Measurements from ENCODE around the gene ARID1B. TPM values are rescaled to one million over a fixed set of nuclear protein-coding genes. Genes with fewer than 3 reads are reported as not detected.
A peak's percentile ranks its signal among the peaks of the same experiment; 100 is the strongest.

The ARID1B gene
- total and polyA plus RNA-seq, 7 donors: 8.4 to 115 (median 69.6) TPM

DNA sequence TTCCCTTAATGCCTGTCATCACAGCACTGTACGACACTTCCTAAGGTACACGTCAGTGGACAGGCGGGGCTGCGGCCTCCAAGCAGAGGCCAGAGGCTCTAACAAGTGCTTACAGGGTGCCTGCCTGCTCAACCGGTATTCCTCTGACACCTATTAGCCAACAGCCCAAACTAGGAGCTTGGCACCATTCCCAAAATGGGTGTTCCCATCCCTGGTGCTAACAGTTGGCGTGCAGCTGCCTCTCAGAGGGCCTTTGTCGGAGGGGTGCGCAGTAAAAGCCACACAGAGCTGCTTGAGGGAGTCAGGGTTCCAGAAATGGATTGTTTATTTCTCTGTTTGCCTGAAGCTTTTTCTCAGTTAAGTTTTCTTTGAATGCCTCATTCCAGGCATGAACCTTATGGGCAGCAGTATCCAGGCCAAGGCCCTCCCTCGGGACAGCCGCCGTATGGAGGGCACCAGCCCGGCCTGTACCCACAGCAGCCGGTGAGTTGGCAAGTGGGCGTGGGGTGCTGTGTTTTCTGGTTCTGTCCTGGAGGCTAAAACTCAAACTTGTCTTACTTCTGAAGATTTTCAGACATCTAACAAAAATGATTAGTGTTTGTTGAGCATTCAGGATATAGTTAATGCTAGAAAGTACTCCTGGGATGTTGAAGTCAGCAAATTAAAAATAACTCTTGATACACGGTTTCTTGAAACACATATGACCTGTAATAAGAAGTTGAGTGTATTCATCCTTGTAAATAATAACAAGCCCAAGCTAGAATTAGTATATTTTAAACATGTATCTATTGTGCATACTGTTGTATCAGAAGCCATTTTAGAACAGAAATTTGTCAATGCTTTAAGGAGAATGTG is 421.5 kb downstream of the ARID1B start:
- H3K4me1 ChIP-seq: peaks cover 0 to 12% (median 8%) of the 10 kb centered on the region in 4 donors
- intact Hi-C loops (cut with DNase I): no loop called here
- peaks cover 19 to 62% (median 37%) of the 10 kb centered on the region in 4 donors for H3K36me3 ChIP-seq
- no peaks in the 10 kb centered on the region for H3K27me3 ChIP-seq
- DNase-seq: peak; percentile 82
- WGBS, 2 donors: 16 to 65% methylated on average over 15 of the region's 15 CpGs
- no peak overlapping the region for H3K4me3 ChIP-seq
- H3K9me3 ChIP-seq: no peaks in the 10 kb centered on the region
- TF ChIP-seq, protein P1, sequence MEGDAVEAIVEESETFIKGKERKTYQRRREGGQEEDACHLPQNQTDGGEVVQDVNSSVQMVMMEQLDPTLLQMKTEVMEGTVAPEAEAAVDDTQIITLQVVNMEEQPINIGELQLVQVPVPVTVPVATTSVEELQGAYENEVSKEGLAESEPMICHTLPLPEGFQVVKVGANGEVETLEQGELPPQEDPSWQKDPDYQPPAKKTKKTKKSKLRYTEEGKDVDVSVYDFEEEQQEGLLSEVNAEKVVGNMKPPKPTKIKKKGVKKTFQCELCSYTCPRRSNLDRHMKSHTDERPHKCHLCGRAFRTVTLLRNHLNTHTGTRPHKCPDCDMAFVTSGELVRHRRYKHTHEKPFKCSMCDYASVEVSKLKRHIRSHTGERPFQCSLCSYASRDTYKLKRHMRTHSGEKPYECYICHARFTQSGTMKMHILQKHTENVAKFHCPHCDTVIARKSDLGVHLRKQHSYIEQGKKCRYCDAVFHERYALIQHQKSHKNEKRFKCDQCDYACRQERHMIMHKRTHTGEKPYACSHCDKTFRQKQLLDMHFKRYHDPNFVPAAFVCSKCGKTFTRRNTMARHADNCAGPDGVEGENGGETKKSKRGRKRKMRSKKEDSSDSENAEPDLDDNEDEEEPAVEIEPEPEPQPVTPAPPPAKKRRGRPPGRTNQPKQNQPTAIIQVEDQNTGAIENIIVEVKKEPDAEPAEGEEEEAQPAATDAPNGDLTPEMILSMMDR (IDR thresholded peaks at IDR 0.05): no peak
- TF ChIP-seq POLR2AphosphoS5 (IDR thresholded peaks at IDR 0.05) (peak in 1 of 4 donors; percentile 22), EP300 (IDR thresholded peaks at IDR 0.05) (no peak), POLR2A (IDR thresholded peaks at IDR 0.05) (no peak)
- H3K27ac ChIP-seq: peak overlapping the region; percentile 34 to 72 (median 51)

DNA sequence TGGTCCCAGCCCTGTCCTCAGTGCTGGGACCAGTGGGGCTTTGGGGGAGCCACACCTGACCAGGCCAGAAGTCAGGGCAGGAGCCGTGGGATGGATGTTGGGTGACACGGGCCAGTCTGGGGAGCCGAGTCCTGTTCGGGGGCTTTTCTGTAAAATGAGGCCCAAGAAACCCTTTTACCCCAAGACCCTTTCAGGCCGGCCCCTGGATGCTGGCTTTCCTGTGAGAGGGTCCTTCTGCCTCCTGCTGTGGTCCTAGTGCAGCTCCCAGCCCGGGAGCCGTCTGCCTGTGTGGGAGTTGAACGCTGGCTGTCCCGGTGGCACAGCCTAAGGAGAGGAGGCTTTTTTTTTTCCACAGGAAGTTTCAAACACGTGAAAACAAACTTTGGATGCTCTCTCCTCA is 422.9 kb downstream of the ARID1B start:
- peaks cover 19 to 73% (median 41%) of the 10 kb centered on the region in 4 donors for H3K36me3 ChIP-seq
- no peak overlapping the region for H3K27ac ChIP-seq
- H3K27me3 ChIP-seq: no peaks in the 10 kb centered on the region
- DNase-seq: no peak
- H3K4me1 ChIP-seq: peaks cover 0 to 12% (median 8%) of the 10 kb centered on the region in 4 donors
- TF ChIP-seq, protein P1 (IDR thresholded peaks at IDR 0.05): no peak
- no peak for TF ChIP-seq POLR2AphosphoS5 (IDR thresholded peaks at IDR 0.05)
- TF ChIP-seq EP300 (IDR thresholded peaks at IDR 0.05): no peak
- TF ChIP-seq POLR2A (IDR thresholded peaks at IDR 0.05): no peak
- intact Hi-C loops (cut with DNase I): no loop called here
- 92 to 95% methylated on average over 10 of the region's 10 CpGs for WGBS, 2 donors
- H3K9me3 ChIP-seq: no peaks in the 10 kb centered on the region
- H3K4me3 ChIP-seq: no peak overlapping the region

DNA sequence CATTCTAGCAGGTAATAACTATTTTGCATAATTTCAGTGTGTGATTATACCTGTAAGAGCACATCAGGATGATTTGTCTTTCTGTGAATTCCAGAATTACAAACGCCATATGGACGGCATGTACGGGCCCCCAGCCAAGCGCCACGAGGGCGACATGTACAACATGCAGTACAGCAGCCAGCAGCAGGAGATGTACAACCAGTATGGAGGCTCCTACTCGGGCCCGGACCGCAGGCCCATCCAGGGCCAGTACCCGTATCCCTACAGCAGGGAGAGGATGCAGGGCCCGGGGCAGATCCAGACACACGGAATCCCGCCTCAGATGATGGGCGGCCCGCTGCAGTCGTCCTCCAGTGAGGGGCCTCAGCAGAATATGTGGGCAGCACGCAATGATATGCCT is 423.4 kb downstream of the ARID1B start:
- peaks cover 19 to 73% (median 43%) of the 10 kb centered on the region in 4 donors for H3K36me3 ChIP-seq
- no peaks in the 10 kb centered on the region for H3K9me3 ChIP-seq
- no peak overlapping the region for H3K27ac ChIP-seq
- H3K4me3 ChIP-seq: no peak overlapping the region
- peaks cover 0 to 12% (median 8%) of the 10 kb centered on the region in 4 donors for H3K4me1 ChIP-seq
- no peaks in the 10 kb centered on the region for H3K27me3 ChIP-seq
- intact Hi-C loops (cut with DNase I): no loop called here
- TF ChIP-seq POLR2AphosphoS5 (IDR thresholded peaks at IDR 0.05): no peak
- no peak for TF ChIP-seq POLR2A (IDR thresholded peaks at IDR 0.05)
- TF ChIP-seq, protein P1 (IDR thresholded peaks at IDR 0.05): no peak
- no peak for TF ChIP-seq EP300 (IDR thresholded peaks at IDR 0.05)
- 96 to 97% methylated on average over 17 of the region's 17 CpGs for WGBS, 2 donors
- no peak for DNase-seq

DNA sequence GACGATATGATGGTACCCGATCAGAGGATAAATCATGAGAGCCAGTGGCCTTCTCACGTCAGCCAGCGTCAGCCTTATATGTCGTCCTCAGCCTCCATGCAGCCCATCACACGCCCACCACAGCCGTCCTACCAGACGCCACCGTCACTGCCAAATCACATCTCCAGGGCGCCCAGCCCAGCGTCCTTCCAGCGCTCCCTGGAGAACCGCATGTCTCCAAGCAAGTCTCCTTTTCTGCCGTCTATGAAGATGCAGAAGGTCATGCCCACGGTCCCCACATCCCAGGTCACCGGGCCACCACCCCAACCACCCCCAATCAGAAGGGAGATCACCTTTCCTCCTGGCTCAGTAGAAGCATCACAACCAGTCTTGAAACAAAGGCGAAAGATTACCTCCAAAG is 423.9 kb downstream of the ARID1B start:
- DNase-seq: no peak
- no peak for TF ChIP-seq POLR2AphosphoS5 (IDR thresholded peaks at IDR 0.05)
- TF ChIP-seq, protein P1 (IDR thresholded peaks at IDR 0.05): no peak
- TF ChIP-seq EP300 (IDR thresholded peaks at IDR 0.05): no peak
- TF ChIP-seq POLR2A (IDR thresholded peaks at IDR 0.05): no peak
- Histone ChIP-seq H3K4me3 (no peak overlapping the region), H3K9me3 (no peaks in the 10 kb centered on the region), H3K4me1 (peaks cover 0 to 12% (median 8%) of the 10 kb centered on the region in 4 donors), H3K36me3 (peaks cover 16 to 73% (median 43%) of the 10 kb centered on the region in 4 donors), H3K27ac (no peak overlapping the region), H3K27me3 (no peaks in the 10 kb centered on the region)
- intact Hi-C loops (cut with DNase I): no loop called here
- WGBS, 2 donors: 97% methylated on average over 17 of the region's 17 CpGs
